HG03521 (cell line): ENCODE results near the gene NAPG.
"Not testable (repeated sequence)": the region's sequence is repeated elsewhere in the genome, so short reads cannot be mapped to it uniquely, and the experiment has no call there.

Source experiments
- ATAC-seq: cut with Tn5 transposase; IDR thresholded peaks from one replicate; pipeline ENCODE4 v1.9.1; 2021; ENCODE audit warnings: mild to moderate bottlenecking, moderate library complexity; ENCODE audit not compliant: unreplicated experiment

Gene NAPG

GRCh38 chr18:10544093-10544748 lies 18.4 kb downstream of the NAPG start:
- ATAC-seq: no peak

GRCh38 chr18:10546557-10547300 lies 20.9 kb downstream of the NAPG start:
- no peak for ATAC-seq

GRCh38 chr18:10552226-10552625 lies 26.4 kb downstream of the NAPG start:
- ATAC-seq: no peak

- ATAC-seq: not testable (repeated sequence)
Observed at GRCh38 chr18:10556251-10556650, 30.4 kb downstream of the NAPG start.

GRCh38 chr18:10557085-10557677 lies 31.4 kb downstream of the NAPG start:
- no peak for ATAC-seq

GRCh38 chr18:10558243-10558966 lies 32.6 kb downstream of the NAPG start:
- ATAC-seq: no peak

GRCh38 chr18:10558967-10559298 lies 33.1 kb downstream of the NAPG start:
- no peak for ATAC-seq

GRCh38 chr18:10559553-10560451 lies 34.0 kb downstream of the NAPG start:
- ATAC-seq: no peak

- no peak for ATAC-seq
Observed at GRCh38 chr18:10560452-10561045, 34.7 kb downstream of the NAPG start.

- ATAC-seq: no peak
Observed at GRCh38 chr18:10562773-10563160, 36.9 kb downstream of the NAPG start.

- ATAC-seq: no peak
Observed at GRCh38 chr18:10563886-10564285, 38.1 kb downstream of the NAPG start.

GRCh38 chr18:10564975-10565773 lies 39.3 kb downstream of the NAPG start:
- no peak for ATAC-seq

- no peak for ATAC-seq
Observed at GRCh38 chr18:10565835-10566234, 40.0 kb downstream of the NAPG start.

- no peak for ATAC-seq
Observed at GRCh38 chr18:10566390-10566789, 40.6 kb downstream of the NAPG start.

GRCh38 chr18:10569941-10570340 lies 44.1 kb downstream of the NAPG start:
- ATAC-seq: not testable (repeated sequence)

- ATAC-seq: no peak
Observed at GRCh38 chr18:10570622-10571021, 44.8 kb downstream of the NAPG start.

- ATAC-seq: no peak
Observed at GRCh38 chr18:10571537-10571936, 45.7 kb downstream of the NAPG start.

GRCh38 chr18:10573261-10573660 lies 47.4 kb downstream of the NAPG start:
- ATAC-seq: not testable (repeated sequence)

GRCh38 chr18:10574412-10574811 lies 48.6 kb downstream of the NAPG start:
- not testable (repeated sequence) for ATAC-seq
